A549 treated with DMSO at 1 μM for 4 hours (cell line): ENCODE measurements around the gene UROC1. TPM values are rescaled to one million over a fixed set of nuclear protein-coding genes. Genes with fewer than 3 reads are reported as not detected.

Experiments used
- total RNA-seq: library from RNA; stranded (reverse); fragments of 200-300 nt; extraction: Qiagen RNA extraction; gene quantifications from 5 replicates; pipeline ENCODE4 v1.2.3, GENCODE V29; 2022; ENCODE audit warnings: low read depth

Gene UROC1
- total RNA-seq: not detected in 5 replicates

GRCh38 chr3:126517291-126517951 lies at the start of gene UROC1:
TSS of gene UROC1 (minus strand) at chr3:126517773. CDS start at chr3:126517719, 54 bp downstream.

GRCh38 chr3:126558336-126559071 lies 40.9 kb upstream of the UROC1 start, which contains the start of gene C3orf22:
TSS of gene C3orf22 (minus strand) at chr3:126558932. CDS start at chr3:126553390, 5,542 bp downstream.

GRCh38 chr3:126523745-126524428 lies 6.3 kb upstream of the UROC1 start, which contains the start of gene CHST13:
TSS of gene CHST13 (plus strand) at chr3:126524155. CDS start at chr3:126524333, 178 bp downstream.

GRCh38 chr3:126475413-126476114 lies 42.0 kb downstream of the UROC1 start, which contains the start of gene ZXDC:
TSS of gene ZXDC (minus strand) at chr3:126475891. CDS start at chr3:126475865, 26 bp downstream.

Other genes with a start within 250 kb of the UROC1 start
- gene KLF15, start 160.4 kb downstream of the UROC1 start, total RNA-seq: 0.06 to 0.08 TPM (median 0.08 TPM) in 5 replicates
- not detected in 5 replicates for gene CFAP100, start 122.9 kb downstream of the UROC1 start, total RNA-seq
- gene ZXDC, start 41.9 kb downstream of the UROC1 start, total RNA-seq: 6.8 to 9.2 TPM (median 8.3 TPM) in 5 replicates
- 0.25 to 1.0 TPM (median 0.67 TPM) in 5 replicates for gene CHST13, start 6.4 kb upstream of the UROC1 start, total RNA-seq
- gene C3orf22, start 41.2 kb upstream of the UROC1 start, total RNA-seq: not detected in 5 replicates
- gene TXNRD3, start 137.4 kb upstream of the UROC1 start, total RNA-seq: 5.3 to 8.5 TPM (median 7.4 TPM) in 5 replicates
- 17.8 to 20.2 TPM (median 19.8 TPM) in 5 replicates for gene CHCHD6, start 186.5 kb upstream of the UROC1 start, total RNA-seq